ENCODE data around the gene DSTN.

DNA sequence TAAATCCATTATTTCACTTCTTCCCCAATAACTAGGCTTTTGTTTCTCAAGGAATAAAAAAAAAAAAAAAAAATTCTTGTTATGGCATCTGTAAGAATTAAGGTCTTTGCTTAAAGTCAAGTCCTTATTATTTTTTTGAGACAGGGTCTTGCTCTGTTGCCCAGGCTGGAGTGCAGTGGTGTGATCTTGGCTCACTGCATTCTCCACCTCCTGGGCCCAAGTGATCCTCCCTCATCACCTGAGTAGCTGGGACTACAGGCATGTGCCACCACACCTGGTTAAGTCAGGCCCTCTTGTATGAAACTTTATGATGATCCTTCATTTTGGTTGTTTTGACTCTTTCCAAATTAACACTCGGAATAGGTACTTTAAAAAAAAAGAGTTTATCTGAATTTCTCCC is 17.3 kb downstream of the DSTN start:
- TF ChIP-seq, protein P1, sequence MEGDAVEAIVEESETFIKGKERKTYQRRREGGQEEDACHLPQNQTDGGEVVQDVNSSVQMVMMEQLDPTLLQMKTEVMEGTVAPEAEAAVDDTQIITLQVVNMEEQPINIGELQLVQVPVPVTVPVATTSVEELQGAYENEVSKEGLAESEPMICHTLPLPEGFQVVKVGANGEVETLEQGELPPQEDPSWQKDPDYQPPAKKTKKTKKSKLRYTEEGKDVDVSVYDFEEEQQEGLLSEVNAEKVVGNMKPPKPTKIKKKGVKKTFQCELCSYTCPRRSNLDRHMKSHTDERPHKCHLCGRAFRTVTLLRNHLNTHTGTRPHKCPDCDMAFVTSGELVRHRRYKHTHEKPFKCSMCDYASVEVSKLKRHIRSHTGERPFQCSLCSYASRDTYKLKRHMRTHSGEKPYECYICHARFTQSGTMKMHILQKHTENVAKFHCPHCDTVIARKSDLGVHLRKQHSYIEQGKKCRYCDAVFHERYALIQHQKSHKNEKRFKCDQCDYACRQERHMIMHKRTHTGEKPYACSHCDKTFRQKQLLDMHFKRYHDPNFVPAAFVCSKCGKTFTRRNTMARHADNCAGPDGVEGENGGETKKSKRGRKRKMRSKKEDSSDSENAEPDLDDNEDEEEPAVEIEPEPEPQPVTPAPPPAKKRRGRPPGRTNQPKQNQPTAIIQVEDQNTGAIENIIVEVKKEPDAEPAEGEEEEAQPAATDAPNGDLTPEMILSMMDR (conservative IDR thresholded peaks at IDR 0.05; ENCODE audit: low read depth, low read length) = no peak
- no peak for TF ChIP-seq CHD1 (IDR thresholded peaks at IDR 0.05; ENCODE audit: low read depth, low read length)
- TF ChIP-seq RAD21 (IDR thresholded peaks at IDR 0.05; ENCODE audit: low read length) = no peak
- no peak for TF ChIP-seq ELK1 (IDR thresholded peaks at IDR 0.05; ENCODE audit: borderline replicate concordance, low read depth, low read length)
- TF ChIP-seq POLR2A (IDR thresholded peaks at IDR 0.05; ENCODE audit: low read depth, low read length) = no peak
- TF ChIP-seq MAZ (IDR thresholded peaks at IDR 0.05; ENCODE audit: borderline replicate concordance, low read depth, low read length) = no peak
- no peak for TF ChIP-seq CEBPB (IDR thresholded peaks at IDR 0.05; ENCODE audit: low read depth, low read length)
